HG03064 (cell line): Measurements from ENCODE around the gene ERCC8.
"Not testable (repeated sequence)": the region's sequence is repeated elsewhere in the genome, so short reads cannot be mapped to it uniquely, and the experiment has no call there.

Source experiments
- ATAC-seq: cut with Tn5 transposase; IDR thresholded peaks from one replicate; pipeline ENCODE4 v1.9.1; 2021; ENCODE audit warnings: low read depth; ENCODE audit not compliant: unreplicated experiment

The ERCC8 gene

DNA sequence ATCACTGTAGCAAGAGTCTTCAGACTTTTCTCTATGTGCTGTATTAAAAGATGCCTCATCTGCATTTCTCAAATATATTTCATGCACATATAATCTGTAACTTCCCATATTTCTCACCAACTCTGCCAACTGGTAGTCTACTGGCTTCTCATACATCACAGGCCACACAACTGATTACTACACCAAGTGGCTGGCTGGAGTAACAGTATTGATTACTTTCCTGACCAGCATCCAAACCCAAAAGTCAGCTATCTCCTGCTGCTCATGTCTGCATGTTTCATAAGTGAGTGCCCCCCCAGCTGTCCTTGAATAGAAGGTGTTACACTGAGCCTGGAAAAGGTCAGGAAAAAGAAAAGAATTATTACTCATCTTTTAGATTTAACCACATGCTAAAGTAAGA lies 17.4 kb downstream of the ERCC8 start:
- no peak for ATAC-seq

DNA sequence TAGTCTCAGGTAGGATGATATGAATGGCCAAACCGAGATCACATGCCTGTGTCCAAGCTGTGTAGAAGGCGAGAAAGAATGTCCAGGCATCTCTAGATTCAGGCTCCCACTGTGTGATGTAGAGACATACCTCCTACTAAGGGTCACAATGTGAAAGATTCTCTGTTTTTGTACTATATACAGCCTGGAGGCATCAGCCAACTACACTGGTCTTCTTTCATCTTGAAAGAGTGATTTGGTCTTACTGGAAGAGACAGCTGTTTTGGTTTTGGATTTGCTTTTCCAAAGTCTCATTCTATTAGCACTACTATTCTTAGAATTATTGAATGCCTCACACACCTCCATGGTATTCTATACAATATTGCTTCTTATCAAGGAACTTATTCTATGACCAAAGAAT lies 26.4 kb downstream of the ERCC8 start:
- no peak for ATAC-seq

DNA sequence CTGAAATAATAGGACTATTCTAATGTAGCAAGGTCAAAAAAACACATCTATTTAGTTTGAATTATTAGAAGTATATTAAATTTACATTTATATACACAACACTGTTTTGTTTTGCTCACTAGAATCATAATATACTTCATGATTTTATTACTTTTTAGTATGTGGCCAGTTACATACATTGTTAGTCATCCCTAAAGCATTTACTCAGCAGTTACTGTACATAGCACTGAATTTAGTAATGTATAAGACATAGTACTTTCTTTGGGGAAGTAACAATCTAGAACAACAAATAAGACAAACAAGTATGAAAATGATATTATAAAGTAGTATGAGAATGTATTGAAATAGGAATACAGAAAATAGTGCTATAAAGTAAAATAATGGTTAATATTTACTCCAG lies 28.2 kb downstream of the ERCC8 start:
- no peak for ATAC-seq

DNA sequence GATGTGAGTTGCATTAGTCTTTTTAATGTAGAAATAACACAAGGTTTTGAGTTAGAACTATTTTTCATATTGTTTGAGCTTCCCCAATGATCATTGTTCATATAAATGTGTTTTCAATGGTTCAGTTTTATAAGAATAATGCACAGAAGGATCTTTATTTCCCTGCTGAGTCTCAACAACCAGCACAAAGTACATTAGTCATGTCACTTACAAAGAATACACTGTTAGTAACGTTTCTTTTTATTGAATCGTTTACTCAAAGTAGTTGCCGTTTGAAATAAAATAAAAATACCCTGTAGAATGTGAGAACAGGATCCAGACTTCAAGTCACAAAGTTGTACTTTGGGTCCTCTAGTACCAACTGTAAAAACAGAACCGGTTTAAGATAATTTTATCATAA lies 41.5 kb downstream of the ERCC8 start:
- no peak for ATAC-seq

DNA sequence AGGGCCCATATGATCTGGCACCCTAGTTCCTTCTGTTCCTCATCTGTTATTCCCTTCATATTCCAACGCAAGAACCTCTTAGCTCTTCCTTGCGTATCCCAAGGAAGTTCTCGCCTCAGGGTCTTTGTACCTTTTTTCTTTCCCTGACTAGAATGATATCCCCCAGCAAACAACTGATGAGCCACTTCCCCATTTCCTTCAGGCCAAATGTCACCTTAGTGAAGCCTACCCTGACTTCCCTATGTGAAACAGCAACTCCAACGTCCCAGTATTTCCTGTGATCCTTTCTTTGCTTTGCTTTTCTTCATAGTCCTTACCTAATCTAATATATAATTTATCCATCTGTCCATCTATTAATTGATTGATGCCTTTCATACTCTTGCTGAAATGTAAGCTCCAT lies 47.9 kb downstream of the ERCC8 start:
- ATAC-seq: no peak

DNA sequence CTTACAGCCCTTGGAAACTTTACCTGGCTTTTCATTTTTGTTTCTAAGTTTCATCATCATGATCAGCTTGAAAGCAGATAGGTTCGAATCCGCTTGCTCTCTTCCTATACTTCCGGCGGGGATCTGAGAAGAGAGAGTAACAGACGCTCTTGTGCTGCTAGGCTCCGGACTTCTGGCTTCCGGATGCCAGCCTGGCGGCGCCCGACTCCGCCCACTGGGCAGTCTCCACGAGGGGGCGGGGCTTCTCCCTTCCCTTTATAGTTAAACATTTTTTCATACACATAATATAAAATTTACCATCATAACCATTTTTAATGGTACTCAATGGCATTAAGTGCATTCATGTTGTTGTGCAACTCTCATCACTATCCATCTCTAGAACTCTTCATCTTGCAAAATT lies 51.3 kb downstream of the ERCC8 start:
- no peak for ATAC-seq

DNA sequence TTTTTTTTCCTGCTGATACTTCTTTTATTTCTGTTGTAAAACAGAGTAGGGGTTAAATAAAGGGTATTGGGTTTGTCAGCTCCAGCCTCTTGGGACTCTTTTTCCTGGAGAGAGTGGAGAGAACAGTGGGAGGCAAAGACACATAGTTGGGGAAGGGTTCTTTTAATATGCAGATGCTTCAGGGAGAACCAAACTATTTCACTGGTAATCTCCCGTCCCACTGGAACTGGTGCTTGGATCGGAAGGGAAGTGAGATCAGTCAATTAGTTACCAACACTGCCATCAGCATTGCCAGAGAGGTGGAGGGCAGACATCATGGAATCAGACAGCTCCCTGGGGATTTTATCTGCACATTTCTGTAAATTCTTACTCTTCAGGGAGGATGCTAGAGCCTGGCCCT lies 53.2 kb downstream of the ERCC8 start:
- ATAC-seq: no peak

DNA sequence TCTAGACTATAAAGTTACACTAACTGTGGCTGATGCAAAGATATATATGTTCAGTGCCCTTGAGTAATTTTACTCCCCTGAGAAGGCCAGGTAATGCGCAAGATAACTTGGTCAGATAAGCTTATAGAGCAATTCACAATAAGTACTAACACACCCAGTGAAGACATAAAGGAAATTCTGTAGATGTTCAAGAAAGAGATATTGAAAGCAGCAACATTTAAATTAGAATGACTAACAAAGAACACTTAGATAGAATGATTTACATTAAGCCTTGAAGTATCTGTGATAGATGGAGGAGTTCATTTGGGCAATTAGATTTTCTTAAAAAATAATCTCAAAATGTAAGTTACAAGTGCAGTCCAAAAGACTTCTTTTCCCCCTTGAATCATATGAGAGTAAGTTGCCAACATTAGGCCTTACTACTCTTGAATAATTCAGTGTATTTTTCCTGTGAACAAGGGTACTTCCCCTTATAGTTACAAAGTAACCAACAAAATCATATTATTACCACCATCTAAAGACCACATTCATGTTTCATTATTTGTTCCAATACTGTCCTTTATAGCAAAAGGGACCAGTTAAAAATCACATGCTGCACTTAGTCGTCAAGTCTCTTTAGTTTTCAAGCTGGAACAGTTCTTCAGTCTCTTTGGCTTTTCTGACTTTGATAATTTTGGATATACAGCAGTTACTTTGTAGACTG lies 56.4 kb downstream of the ERCC8 start:
- ATAC-seq: no peak

DNA sequence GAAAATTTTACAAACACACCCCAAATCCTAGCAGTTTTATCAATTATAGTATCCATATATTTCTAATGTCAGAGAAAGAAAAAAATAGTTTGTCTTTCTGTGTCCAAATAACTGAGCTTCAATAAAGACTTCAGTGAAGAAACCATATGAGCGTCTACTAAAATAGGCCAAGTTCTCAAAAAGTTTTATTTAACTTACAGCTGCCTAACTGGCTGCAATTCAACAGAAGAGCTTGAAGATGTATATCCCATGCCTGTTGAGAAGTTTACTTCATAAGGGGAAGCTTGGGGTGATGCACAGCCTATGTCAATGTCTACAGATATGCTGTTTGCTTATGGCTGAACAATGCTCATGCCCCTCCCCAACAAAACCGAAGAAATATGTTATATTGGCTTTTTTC lies 57.1 kb downstream of the ERCC8 start:
- ATAC-seq: no peak

DNA sequence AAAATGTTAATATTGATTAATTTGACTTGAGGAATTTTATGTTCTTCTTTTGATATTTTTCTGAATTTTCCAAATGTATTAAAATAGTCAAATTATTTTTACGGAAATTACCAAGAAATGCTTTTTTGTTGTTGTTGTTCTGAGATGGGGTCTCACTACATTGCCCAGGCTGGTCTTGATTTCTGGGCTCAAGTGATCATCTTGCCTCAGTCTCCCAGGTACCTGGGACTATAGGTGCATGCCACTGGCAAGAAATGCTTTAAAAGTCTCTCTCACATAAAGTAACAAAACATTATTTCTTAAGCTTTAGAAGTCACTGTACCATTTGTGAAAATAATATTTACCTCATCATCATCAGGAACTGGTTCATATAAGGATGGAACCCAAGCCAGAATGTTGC lies 57.8 kb downstream of the ERCC8 start:
- no peak for ATAC-seq

DNA sequence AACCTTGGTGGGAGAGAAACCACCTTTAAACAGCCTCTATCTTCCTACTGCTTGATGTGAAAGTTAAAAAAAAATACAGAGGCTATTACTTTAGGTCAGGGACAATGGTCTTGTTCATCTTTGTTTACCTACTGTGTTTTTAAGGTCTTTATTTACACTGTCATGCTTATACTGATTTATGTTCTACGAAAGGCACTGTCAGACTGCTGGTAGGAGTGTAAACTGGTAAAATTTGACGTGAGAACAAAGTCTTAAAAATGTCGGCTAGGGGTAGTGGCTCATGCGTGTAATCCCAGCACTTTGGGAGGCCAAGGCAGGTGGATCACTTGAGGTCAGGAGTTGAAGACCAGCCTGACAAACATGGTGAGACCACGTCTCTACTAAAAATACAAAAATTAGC lies 58.7 kb downstream of the ERCC8 start:
- no peak for ATAC-seq

DNA sequence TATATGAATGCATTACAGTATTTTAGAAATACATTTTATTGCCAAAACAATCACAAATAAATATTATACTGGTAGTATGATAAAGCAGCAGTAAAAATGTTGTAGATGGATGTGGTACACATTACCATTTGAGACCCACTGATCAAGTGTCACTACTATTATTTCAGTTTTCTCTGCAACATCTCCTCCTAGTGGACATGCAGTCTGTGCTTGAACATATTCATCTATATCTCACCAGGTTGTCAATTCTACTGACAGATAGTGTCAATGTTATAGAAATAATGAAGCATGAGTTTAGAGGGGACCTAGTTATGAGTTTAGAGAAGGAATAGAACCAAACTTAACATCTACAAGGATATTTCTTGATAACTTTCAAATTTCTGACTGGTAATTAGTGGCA lies 61.6 kb downstream of the ERCC8 start:
- ATAC-seq: no peak

DNA sequence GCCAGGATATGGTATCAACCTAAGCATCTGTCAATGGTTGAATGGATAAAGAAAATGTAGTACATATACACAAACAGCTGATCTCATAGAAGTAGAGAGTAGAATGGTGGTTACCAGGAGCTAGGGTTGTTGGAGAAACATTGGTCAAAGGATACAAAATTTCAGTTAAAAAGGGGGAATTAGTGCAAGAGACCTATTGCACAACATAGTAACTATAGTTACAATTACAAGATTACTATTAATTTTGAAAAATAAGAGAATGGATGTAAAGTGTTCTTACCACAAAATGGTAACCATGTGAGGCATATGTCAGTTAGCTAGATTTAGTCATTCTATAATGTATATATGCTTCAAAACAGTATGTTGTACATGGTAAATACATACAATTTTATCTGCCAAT lies 72.0 kb downstream of the ERCC8 start:
- no peak for ATAC-seq

DNA sequence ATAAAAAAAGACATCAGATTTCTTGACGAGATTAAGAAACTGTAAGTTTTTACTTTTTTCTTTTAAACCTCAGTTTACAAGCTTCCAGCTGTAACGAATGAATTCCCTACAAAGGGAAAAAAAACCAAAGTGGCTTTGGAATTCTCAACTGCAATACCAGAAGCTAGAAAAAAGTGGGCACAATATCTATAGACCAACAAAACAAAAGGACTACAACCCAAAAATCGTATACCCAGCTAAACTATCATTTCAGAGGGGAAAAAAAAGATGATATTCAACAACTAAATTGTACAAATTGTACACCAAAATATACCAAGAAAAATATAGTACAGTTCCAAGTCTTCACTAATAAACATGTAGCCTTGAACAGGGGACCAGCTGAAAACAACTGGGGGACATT lies 74.0 kb downstream of the ERCC8 start:
- ATAC-seq: no peak

DNA sequence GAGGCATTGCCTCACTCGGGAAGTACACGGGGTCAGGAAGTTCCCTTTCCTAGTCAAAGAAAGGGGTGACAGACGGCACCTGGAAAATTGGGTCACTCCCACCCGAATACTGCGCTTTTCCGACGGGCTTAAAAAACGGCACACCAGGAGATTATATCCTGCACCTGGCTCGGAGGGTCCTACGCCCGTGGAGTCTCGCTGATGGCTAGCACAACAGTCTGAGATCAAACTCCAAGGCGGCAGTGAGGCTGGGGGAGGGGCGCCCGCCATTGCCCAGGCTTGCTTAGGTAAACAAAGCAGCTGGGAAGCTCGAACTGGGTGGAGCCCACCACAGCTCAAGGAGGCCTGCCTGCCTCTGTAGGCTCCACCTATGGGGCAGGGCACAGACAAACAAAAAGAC lies 84.3 kb downstream of the ERCC8 start:
- not testable (repeated sequence) for ATAC-seq

DNA sequence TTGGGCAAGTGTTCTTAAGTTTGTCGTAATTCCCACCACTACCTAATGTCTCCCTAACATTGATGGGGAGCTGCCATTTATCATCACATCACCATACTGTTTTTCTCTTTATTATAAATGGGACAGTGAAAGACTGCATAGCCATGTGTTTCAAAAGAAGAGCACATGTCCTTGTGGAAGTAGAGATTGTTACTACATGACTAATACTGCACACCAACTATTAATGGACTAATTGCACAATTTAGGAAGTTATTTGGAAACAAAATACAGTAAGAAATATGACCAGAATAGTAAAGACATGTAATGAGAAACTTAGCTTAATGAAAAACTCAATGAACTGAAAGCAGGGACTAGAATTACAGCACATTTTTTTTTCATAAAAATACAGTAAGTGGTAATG lies 88.8 kb downstream of the ERCC8 start:
- ATAC-seq: no peak

DNA sequence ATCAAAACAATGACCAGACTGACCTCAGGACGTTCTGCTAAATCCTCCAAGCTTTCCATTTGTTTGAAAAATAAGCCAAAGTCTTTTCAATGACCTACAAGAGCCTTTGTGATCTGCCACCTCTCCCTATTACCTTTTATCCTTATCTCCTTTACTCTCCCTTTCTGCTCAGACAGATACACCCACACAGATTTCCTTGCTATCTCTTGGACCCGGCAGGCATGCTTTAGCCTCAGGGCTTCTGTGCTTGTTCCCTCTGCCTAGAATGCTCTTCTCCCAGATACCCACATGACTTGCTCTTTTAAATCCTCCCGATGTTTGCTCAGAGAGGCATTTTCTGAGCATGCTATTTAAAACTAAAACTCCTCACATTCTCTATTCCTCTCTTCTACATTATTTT lies 91.9 kb downstream of the ERCC8 start:
- no peak for ATAC-seq

DNA sequence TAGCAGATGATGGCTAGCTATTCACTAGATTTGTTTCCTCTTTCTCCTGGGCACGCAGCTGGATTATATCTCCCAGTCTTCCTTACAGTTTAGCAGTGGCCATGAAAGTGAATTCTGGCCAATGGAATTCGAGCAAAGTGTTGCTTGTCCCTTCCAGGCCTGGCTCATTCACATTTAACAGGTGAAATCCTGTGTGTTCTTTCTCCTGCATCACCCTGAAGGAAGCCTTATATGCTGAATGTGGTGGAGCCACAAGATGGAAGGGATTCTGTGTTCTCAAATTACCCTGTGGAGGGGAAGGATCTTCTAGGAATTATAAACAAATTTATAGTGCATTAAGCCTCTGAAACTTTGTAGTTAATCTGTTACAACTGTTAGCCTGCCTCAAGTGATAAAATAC lies 92.6 kb downstream of the ERCC8 start:
- no peak for ATAC-seq

DNA sequence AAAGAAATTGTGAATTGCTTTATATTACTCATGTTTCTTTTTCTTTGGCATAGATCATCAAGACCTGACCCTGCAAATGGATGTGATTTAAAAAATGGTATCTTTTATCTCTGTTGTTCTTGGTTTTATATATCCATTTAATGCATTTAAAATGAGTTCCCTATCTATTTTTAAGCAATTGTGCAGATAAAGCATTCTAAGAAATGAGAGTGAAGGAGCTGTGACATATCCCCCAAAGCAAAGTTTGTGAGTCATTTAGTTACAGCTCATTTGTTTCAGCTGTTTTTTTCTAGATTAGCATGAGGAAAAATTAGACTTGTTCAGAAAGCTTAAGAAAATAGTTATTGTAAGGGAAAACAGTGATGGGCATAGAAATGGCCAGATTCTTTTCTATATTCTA lies 93.2 kb downstream of the ERCC8 start:
- no peak for ATAC-seq

DNA sequence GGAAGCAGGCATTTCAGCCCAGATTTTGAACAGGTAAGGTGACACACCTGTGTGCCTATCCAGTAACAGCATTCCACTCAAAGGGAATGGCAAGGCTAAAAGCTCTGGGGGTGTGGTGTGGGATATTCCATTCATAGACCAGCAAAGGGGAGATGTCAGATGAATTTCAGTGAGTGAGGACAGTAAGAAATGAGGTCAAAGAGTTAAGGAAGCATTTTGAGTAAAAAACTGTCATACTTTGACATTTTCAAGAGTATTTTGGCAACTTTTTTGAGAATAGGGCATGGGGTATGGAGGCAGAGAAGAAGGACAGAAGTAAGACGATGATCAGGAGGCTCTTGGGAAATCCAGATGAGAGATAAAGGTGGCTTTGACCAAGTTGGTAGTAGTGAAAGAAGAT lies 98.6 kb downstream of the ERCC8 start:
- ATAC-seq: no peak

DNA sequence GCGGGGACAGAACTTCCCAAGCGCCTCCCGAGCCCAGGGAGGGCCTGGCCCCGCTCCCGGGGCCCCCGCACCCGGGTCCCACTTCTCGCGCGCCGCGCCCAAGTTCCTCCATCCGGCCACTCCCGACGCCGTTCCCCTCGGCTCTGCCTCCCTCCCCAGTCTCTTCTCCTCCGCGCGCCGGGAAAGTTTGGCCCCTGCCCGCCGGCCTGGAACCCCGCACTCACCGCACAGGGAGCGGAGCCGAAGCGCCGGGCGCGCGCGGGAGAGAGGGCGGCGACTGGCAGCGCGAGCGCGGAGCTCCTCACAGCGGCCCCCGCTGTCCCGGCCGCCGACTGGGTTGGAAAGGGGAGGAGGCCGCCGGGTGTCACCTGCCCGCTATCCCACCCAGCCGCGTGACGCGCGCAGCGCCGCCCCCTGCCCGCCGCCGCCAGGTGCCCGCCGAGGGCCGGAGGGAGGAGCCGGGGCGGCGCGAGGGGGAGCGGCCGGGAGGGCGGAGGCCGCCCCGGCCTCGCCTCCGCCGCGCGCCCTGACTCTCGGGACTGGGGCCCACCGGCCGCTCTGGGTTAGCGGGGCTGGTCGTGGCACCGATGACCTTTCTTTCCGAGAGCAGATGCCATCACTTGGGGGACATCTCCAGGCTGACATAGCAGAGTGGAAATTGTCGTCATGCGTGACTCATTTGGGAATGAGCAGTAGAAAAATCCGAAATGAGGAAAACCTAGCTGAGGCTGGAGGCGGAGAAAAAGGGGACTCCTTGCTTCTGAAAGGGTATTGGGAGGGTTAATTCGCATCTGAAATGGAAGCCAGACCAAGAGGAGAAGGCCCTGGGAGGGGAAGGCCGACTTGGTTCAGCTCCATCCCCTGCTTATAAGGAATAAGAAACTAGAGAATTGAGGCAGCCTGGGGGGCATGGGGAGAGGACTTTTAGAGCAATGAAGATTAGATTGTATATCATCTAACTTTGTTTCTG lies 100.6 kb downstream of the ERCC8 start, which contains the start of gene ELOVL7:
Gene ELOVL7 (minus strand): TSS at position 334 of the 970 bp plus-strand sequence. CDS start 56,872 bp downstream, outside the sequence.
- ATAC-seq: peak; percentile 94
